ENCODE data around the gene KCNG2. TPM values are rescaled to one million over a fixed set of nuclear protein-coding genes. Genes with fewer than 3 reads are reported as not detected.
A peak's percentile ranks its signal among the peaks of the same experiment; 100 is the strongest.

Gene KCNG2
- total RNA-seq, 1 donor from 2014 or later, result 0.46 TPM

DNA sequence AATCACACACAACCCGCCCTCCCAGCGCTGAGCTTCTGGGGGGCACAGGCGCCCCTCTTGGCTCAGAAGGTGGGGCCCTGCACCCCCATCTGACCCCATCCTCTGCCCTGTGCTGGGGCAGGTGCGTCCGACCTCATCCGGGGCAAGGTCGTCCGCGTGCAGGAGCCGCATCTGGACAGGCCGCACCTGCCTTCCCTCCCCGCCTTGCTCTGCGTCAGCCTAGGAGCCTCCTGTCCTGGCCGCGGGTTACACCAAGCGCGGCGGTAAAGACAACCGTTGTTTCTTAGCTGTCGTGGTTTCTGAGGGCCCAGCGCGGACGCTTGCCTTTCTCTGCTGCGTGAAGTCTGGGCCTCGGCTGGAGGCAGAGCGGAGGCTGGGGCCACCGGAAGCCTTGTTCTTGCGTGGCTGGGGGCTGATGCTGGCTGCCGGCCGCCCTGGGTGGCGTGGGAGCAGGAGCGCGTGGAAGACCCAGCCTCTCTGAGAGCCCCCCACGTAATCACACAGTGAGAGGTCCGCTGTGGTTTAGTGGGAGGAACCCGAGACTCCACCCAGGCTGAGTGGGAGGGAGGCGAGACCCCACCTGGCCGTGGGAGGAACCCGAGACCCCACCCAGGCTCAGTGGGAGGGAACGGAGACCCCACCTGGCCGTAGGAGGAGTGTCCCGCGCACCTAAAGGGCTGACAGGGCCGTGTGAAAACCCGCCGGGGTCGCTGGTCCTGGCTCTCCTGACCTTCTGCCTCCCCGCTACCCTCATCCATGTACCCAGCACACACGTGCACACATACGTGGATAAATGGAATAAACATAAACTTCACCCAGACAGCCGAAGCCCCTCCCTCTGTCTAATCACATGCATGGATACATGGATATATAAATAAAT lies 51.8 kb downstream of the KCNG2 start:
- ATAC-seq, result no peak
- TF ChIP-seq, protein P1, sequence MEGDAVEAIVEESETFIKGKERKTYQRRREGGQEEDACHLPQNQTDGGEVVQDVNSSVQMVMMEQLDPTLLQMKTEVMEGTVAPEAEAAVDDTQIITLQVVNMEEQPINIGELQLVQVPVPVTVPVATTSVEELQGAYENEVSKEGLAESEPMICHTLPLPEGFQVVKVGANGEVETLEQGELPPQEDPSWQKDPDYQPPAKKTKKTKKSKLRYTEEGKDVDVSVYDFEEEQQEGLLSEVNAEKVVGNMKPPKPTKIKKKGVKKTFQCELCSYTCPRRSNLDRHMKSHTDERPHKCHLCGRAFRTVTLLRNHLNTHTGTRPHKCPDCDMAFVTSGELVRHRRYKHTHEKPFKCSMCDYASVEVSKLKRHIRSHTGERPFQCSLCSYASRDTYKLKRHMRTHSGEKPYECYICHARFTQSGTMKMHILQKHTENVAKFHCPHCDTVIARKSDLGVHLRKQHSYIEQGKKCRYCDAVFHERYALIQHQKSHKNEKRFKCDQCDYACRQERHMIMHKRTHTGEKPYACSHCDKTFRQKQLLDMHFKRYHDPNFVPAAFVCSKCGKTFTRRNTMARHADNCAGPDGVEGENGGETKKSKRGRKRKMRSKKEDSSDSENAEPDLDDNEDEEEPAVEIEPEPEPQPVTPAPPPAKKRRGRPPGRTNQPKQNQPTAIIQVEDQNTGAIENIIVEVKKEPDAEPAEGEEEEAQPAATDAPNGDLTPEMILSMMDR (IDR thresholded peaks at IDR 0.05), result no peak
- Histone ChIP-seq H3K4me3 (no peak overlapping the region), H3K4me1 (no peaks in the 10 kb centered on the region), H3K36me3 (no peaks in the 10 kb centered on the region), H3K27me3 (no peaks in the 10 kb centered on the region), H3K27ac (no peak overlapping the region), H3K9me3 (no peaks in the 10 kb centered on the region)
- intact Hi-C loops (cut with DNase I), result no loop called here
- peak; percentile 58 for DNase-seq

DNA sequence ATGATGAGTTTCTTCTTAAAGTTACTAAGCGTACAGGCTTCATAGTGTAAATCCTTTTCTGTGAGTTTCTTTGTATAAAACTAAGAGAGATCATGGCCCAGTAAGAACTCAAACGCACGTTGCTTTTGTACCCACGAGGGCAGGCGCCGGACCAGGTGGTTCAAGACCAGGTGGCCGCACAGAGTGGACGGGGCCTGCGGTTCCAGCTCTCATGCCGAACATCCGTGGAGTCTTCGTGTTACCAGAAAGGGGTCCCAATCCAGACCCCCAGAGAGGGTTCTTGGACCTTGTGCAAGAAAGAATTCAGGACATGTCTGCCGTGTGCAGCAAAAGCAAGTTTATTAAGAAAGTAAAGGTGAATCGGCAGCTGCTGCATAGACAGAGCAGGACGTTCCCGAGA lies 53.0 kb downstream of the KCNG2 start:
- peak; percentile 19 for DNase-seq
- intact Hi-C loops (cut with DNase I), result no loop called here
- Histone ChIP-seq H3K4me1 (no peaks in the 10 kb centered on the region), H3K27me3 (no peaks in the 10 kb centered on the region), H3K4me3 (no peak overlapping the region), H3K9me3 (no peaks in the 10 kb centered on the region), H3K36me3 (no peaks in the 10 kb centered on the region), H3K27ac (no peak overlapping the region)
- TF ChIP-seq, protein P1 (IDR thresholded peaks at IDR 0.05), result no peak
- ATAC-seq, result no peak

DNA sequence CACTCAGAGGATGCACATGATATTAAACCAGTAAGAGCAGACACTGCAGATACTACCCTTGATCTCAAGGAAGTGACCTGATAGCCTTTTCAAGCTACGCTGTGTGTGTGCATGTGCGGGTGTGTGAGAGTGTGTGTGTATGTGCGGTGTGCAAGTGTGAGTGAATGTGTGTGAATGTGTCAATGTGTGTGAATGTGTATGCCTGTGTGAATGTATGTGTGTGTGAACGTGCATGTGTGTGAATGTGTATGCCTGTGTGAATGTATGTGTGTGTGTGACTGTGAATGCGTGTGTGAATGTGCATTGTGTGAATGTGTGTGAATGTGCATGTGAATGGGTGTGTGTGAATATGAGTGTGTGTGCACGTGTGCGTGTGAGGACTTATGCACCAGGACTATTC lies 53.8 kb downstream of the KCNG2 start:
- ATAC-seq (no peak), DNase-seq (no peak)
- H3K36me3 ChIP-seq, result no peaks in the 10 kb centered on the region
- H3K4me1 ChIP-seq, result no peaks in the 10 kb centered on the region
- no peaks in the 10 kb centered on the region for H3K27me3 ChIP-seq
- TF ChIP-seq, protein P1 (IDR thresholded peaks at IDR 0.05), result no peak
- intact Hi-C loops (cut with DNase I), result no loop called here
- no peak overlapping the region for H3K4me3 ChIP-seq
- H3K27ac ChIP-seq, result no peak overlapping the region
- H3K9me3 ChIP-seq, result no peaks in the 10 kb centered on the region

DNA sequence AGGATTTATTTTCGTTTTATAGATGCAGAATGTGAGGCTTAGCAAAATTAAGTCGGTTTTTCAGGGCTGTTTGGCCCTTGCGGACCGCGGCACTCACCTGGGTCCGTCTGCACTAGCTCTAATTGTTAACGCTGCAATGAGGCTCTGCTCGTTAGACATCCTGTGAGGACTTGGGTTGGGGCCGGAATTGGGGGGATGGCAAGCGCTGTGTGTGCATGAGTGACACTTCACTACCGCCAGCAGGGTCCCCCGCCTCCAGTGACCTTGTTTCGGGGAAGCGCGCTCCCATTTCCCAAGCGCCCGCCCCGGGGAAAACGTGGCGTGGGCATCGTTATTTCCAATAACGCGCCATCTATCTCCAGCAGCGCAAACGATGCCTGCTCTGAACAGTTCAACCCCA lies 54.2 kb downstream of the KCNG2 start:
- Histone ChIP-seq H3K4me3 (no peak overlapping the region), H3K9me3 (no peaks in the 10 kb centered on the region), H3K27me3 (no peaks in the 10 kb centered on the region), H3K36me3 (no peaks in the 10 kb centered on the region), H3K4me1 (no peaks in the 10 kb centered on the region), H3K27ac (no peak overlapping the region)
- intact Hi-C loops (cut with DNase I), result no loop called here
- TF ChIP-seq, protein P1 (IDR thresholded peaks at IDR 0.05), result no peak
- no peak for ATAC-seq
- peak; percentile 44 for DNase-seq

DNA sequence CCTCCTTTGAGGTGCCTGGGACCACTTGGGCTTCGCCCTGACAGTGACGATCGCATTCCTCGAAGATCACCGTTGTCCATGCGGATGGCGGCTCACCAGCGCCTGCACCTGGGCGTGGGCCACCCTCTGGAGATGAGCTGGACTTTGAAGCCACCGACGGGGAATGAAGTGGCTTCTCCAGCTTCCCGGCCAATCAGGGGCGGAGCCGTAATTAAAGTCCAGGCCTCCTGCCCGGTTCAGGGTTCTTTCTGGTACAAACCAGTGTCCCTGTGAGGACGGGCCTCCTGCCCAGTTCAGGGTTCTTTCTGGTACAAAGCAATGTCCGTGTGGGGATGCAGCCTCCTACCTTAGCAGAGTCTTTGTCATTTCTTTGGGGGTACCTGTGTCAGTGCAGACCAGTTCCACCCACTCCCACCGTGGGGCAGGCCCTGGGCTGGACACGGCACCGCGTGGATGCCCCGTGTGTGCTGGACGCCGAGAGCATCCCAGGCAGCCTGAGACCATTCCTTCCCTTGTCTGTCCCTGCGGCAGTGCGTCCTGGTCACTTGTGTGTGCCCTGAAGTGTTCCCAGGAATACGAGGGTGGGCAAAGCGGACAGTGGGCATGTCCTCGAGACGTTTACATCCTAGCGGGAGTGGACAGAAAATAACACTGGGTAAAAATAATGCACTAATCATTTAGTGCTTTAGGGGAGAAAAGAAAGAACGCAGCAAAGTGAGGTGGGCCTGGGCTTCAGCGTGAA lies 55.0 kb downstream of the KCNG2 start:
- Histone ChIP-seq H3K4me3 (no peak overlapping the region), H3K9me3 (no peaks in the 10 kb centered on the region), H3K4me1 (no peaks in the 10 kb centered on the region), H3K27me3 (no peaks in the 10 kb centered on the region), H3K36me3 (no peaks in the 10 kb centered on the region), H3K27ac (no peak overlapping the region)
- intact Hi-C loops (cut with DNase I), result no loop called here
- ATAC-seq (no peak), DNase-seq (peak; percentile 53)
- TF ChIP-seq, protein P1 (IDR thresholded peaks at IDR 0.05), result no peak
